Psoas muscle (tissue), 8 donors: ENCODE data around the gene BTG2. TPM values are rescaled to one million over a fixed set of nuclear protein-coding genes. Genes with fewer than 3 reads are reported as not detected.

Experiments used
- ATAC-seq, 4 donors: fragments of 200-7000 bp; cut with Tn5 transposase; one replicate each; pipeline ENCODE4 v1.9.1; 2020; ENCODE audit warnings: moderate library complexity in 3 of 4, mild to moderate bottlenecking in 2 of 4
- DNase-seq, 2 donors: peaks; one replicate each; pipeline ENCODE4 v3.0.0-alpha.2; 2020
- H3K27ac ChIP-seq: fragments of 200-600 bp; one replicate; pipeline ENCODE4 v1.8.0; 2022
- H3K27me3 ChIP-seq, 3 donors: fragments of 200-600 bp in 1 of 3; one replicate each; pipeline versions ENCODE4 v1.6.1 to v1.8.0; 2013 to 2022; ENCODE audit warnings: low read length in 2 of 3, mild to moderate bottlenecking in 2 of 3, moderate library complexity in 1 of 3; ENCODE audit not compliant: insufficient read depth in 3 of 3
- H3K36me3 ChIP-seq, 2 donors: fragments of 200-600 bp in 1 of 2; one replicate each; pipeline versions ENCODE4 v1.6.1 to v1.8.0; 2013 to 2022; ENCODE audit warnings: low read depth in 1 of 2, mild to moderate bottlenecking in 1 of 2, moderate library complexity in 1 of 2; ENCODE audit not compliant: insufficient read depth in 1 of 2
- H3K4me1 ChIP-seq: fragments of 200-600 bp; one replicate; pipeline ENCODE4 v1.8.0; 2022
- H3K4me3 ChIP-seq: fragments of 200-600 bp; one replicate; pipeline ENCODE4 v1.8.0; 2022; ENCODE audit warnings: mild to moderate bottlenecking
- H3K9me3 ChIP-seq: fragments of 200-600 bp; one replicate; pipeline ENCODE4 v1.8.0; 2022
- CTCF ChIP-seq: fragments of 200-600 bp; IDR thresholded peaks from one replicate; pipeline ENCODE4 v1.8.0; 2022; ENCODE audit warnings: antibody characterized with exemption
- WGBS, 3 donors: extraction: QIAGEN DNeasy Blood & Tissue Kit; methylation state at CpG; one replicate each; pipeline versions ENCODE4 v1.1.6 to v1.1.7; 2013; 5-methylcytosine and 5-hydroxymethylcytosine counted together
- intact Hi-C, 2 donors: fragments of 100-400 bp; cut with DNase I; formaldehyde crosslinking; loops; one replicate each; pipeline versions ENCODE4 v1.11.0 to v1.14.2; 2022
- polyA plus RNA-seq, 3 donors: library from polyadenylated mRNA; stranded (reverse); fragments of 200-250 nt; gene quantifications; one replicate each; pipeline ENCODE4 v1.2.3, GENCODE V29; 2013
- total RNA-seq, 4 donors: library from RNA; stranded (reverse); fragmentation: NEBNext Ultra II Directional in 2 of 4; extraction: Animal tissue kit (Norgen Biotek cat#: 25700) in 2 of 4; gene quantifications; one replicate each; pipeline versions ENCODE4 v1.2.1 to v1.2.4, GENCODE V29; 2021 to 2023
- donor health status: healthy with polysubstance abuse.
- donor health status: DM: no; HTN: no; CAD: no; lungs with moderate emphysema.
- donor health status: Bipolar disorder and iron deficiency.
- donor health status: healthy.
- donor health status: DM: yes; HTN: yes; CAD: no.
- donor health status: DM: no; HTN: no; CAD: no.
- donor health status: DM: no; HTN: no; CAD: no.
- donor health status: DM: yes; HTN: yes; CAD: no.

BTG2 gene
- total and polyA plus RNA-seq, 7 donors = 17.6 to 360 (median 119) TPM

- peaks cover 30% of the 10 kb centered on the region for H3K4me1 ChIP-seq
- intact Hi-C loops = loop anchor here (5.0 kb wide), 3 partner anchors 90 to 225 kb away; partner anchors contain the start of gene MYBPH (in 1 of the 2)
- peak; percentile 85 to 91 for DNase-seq
- no peaks in the 10 kb centered on the region for H3K9me3 ChIP-seq
- no peaks in the 10 kb centered on the region for H3K27me3 ChIP-seq
- peak; percentile 92 for TF ChIP-seq CTCF
- ATAC-seq = peak; percentile 75 to 85 (median 80)
- peak overlapping the region; percentile 73 for H3K4me3 ChIP-seq
- 0 to 1% (median 0%) methylated on average over 20 of the region's 20 CpGs for WGBS, 3 donors
- peak overlapping the region; percentile 93 for H3K27ac ChIP-seq
- H3K36me3 ChIP-seq = no peaks in the 10 kb centered on the region
Measured at GRCh38 chr1:203267347-203267846, 37.9 kb upstream of the BTG2 start.

GRCh38 chr1:203267912-203268311, 37.4 kb upstream of the BTG2 start:
- peaks cover 36% of the 10 kb centered on the region for H3K4me1 ChIP-seq
- H3K27me3 ChIP-seq = no peaks in the 10 kb centered on the region
- intact Hi-C loops = loop anchor here (2.0 to 5.0 kb wide), 4 partner anchors 91 to 229 kb away; partner anchors contain the start of gene MYBPH (in 1 of the 2)
- H3K9me3 ChIP-seq = no peaks in the 10 kb centered on the region
- H3K27ac ChIP-seq = peak overlapping the region; percentile 93
- no peak for TF ChIP-seq CTCF
- WGBS, 3 donors = 41 to 49% (median 45%) methylated on average over 15 of the region's 15 CpGs
- DNase-seq (no peak), ATAC-seq (peak in 1 of 4 donors; percentile 3)
- H3K4me3 ChIP-seq = peak overlapping the region; percentile 73
- no peaks in the 10 kb centered on the region for H3K36me3 ChIP-seq

GRCh38 chr1:203268901-203269653, 36.2 kb upstream of the BTG2 start:
- Histone ChIP-seq H3K36me3 (no peaks in the 10 kb centered on the region), H3K9me3 (no peaks in the 10 kb centered on the region), H3K4me3 (no peak overlapping the region), H3K27me3 (no peaks in the 10 kb centered on the region), H3K27ac (peak overlapping the region; percentile 78), H3K4me1 (peaks cover 46% of the 10 kb centered on the region)
- 23 to 40% (median 23%) methylated on average over 5 of the region's 5 CpGs for WGBS, 3 donors
- ATAC-seq = peak; percentile 39 to 58 (median 48)
- TF ChIP-seq CTCF = peak; percentile 93
- DNase-seq = no peak
- intact Hi-C loops = loop anchor here (2.0 to 5.0 kb wide), 4 partner anchors 92 to 230 kb away; partner anchors contain the start of gene MYBPH (in 1 of the 2)

GRCh38 chr1:203269654-203270020, 35.7 kb upstream of the BTG2 start:
- no peak overlapping the region for H3K4me3 ChIP-seq
- no peaks in the 10 kb centered on the region for H3K27me3 ChIP-seq
- intact Hi-C loops = loop anchor here (2.0 to 5.0 kb wide), 6 partner anchors 71 to 231 kb away; partner anchors contain the start of gene MYBPH (in 1 of the 2)
- no peak for TF ChIP-seq CTCF
- 39 to 57% (median 40%) methylated on average over 5 of the region's 5 CpGs for WGBS, 3 donors
- no peaks in the 10 kb centered on the region for H3K36me3 ChIP-seq
- peaks cover 52% of the 10 kb centered on the region for H3K4me1 ChIP-seq
- DNase-seq (no peak), ATAC-seq (no peak)
- H3K9me3 ChIP-seq = no peaks in the 10 kb centered on the region
- peak overlapping the region; percentile 78 for H3K27ac ChIP-seq
